ENCODE measurements around the gene MAJIN. TPM values are rescaled to one million over a fixed set of nuclear protein-coding genes. Genes with fewer than 3 reads are reported as not detected.

The MAJIN gene
- total and polyA plus RNA-seq, 9 of the 15 experiments (the other 6 are each of a cell fraction or from before 2014, with no cell fraction given) = 0.17 to 0.83 (median 0.24) TPM; not detected in 2

DNA sequence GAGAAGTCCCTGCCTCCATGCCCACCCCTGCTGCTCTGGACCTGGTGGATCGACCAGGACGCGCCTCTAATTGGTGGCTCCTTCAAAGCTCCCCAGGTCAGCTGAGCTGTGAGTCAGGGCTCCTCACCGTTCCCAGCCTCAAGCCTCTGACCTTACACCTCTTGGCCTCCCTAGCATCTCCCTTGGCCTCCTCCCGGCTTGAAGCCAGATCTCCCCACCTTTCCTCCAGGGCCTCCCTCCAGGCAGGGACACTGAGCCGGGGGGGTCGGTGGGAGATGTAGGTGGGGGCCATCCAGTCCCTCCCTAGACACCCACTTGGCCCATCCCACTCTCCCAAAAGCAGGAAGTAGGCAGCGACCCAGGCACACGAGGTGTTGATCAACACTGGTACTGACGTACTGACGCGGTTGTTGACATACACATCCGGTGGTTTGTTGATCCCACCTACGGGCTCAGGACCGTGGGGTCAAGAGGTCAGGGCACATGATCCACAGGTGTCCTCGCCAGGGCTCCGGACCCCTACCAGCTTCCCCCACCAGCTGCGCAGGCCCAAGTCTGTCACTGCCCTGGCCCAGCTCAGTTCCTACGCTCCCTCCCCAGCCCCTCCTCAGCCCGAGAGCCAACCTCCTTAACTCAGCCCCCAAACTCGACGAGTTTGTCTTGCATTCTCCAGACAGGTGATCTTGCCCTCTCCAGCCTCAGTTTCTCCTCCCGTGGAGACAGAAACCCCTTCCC lies 55.7 kb downstream of the MAJIN start (continued):
- TF ChIP-seq NKRF (IDR thresholded peaks at IDR 0.05; ENCODE audit: borderline replicate concordance) (peak; percentile 65; the same call in 1 of the 2 replicates), KLF13 (tag; IDR thresholded peaks at IDR 0.05; ENCODE audit: borderline replicate concordance, low read depth) (no peak), SIRT6 (IDR thresholded peaks at IDR 0.05; ENCODE audit: low read depth, low read length) (no peak), EP400 (IDR thresholded peaks at IDR 0.05) (peak; percentile 48; the same call in 1 of the 2 replicates), HBP1 (CRISPR knock-in tag; IDR thresholded peaks at IDR 0.05) (0 out of 2 replicates have a peak, but pooled peaks have one; percentile 11), ILF3 (IDR thresholded peaks at IDR 0.05; ENCODE audit: borderline replicate concordance) (no peak), ZBTB1 (CRISPR knock-in tag; IDR thresholded peaks at IDR 0.05; ENCODE audit: borderline replicate concordance, low read depth) (no peak), RERE (CRISPR knock-in tag; IDR thresholded peaks at IDR 0.05; ENCODE audit: borderline replicate concordance) (no peak)
- TF ChIP-seq, protein P1, sequence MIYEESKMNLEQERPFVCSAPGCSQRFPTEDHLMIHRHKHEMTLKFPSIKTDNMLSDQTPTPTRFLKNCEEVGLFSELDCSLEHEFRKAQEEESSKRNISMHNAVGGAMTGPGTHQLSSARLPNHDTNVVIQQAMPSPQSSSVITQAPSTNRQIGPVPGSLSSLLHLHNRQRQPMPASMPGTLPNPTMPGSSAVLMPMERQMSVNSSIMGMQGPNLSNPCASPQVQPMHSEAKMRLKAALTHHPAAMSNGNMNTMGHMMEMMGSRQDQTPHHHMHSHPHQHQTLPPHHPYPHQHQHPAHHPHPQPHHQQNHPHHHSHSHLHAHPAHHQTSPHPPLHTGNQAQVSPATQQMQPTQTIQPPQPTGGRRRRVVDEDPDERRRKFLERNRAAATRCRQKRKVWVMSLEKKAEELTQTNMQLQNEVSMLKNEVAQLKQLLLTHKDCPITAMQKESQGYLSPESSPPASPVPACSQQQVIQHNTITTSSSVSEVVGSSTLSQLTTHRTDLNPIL (CRISPR knock-in tag; IDR thresholded peaks at IDR 0.05) = no peak
- TF ChIP-seq, protein P2, sequence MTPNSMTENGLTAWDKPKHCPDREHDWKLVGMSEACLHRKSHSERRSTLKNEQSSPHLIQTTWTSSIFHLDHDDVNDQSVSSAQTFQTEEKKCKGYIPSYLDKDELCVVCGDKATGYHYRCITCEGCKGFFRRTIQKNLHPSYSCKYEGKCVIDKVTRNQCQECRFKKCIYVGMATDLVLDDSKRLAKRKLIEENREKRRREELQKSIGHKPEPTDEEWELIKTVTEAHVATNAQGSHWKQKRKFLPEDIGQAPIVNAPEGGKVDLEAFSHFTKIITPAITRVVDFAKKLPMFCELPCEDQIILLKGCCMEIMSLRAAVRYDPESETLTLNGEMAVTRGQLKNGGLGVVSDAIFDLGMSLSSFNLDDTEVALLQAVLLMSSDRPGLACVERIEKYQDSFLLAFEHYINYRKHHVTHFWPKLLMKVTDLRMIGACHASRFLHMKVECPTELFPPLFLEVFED (CRISPR knock-in tag; conservative IDR thresholded peaks at IDR 0.05) = no peak
- TF ChIP-seq, protein P3, sequence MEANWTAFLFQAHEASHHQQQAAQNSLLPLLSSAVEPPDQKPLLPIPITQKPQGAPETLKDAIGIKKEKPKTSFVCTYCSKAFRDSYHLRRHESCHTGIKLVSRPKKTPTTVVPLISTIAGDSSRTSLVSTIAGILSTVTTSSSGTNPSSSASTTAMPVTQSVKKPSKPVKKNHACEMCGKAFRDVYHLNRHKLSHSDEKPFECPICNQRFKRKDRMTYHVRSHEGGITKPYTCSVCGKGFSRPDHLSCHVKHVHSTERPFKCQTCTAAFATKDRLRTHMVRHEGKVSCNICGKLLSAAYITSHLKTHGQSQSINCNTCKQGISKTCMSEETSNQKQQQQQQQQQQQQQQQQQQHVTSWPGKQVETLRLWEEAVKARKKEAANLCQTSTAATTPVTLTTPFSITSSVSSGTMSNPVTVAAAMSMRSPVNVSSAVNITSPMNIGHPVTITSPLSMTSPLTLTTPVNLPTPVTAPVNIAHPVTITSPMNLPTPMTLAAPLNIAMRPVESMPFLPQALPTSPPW (CRISPR knock-in tag; IDR thresholded peaks at IDR 0.05) = peak; percentile 64

Measured in K562 (cell line).